Midbrain (tissue), 1 donor: ENCODE results near the gene MPP2.
"Not testable (repeated sequence)": the region's sequence is repeated elsewhere in the genome, so short reads cannot be mapped to it uniquely, and the experiment has no call there.

Source experiments
- DNase-seq: peaks from one replicate; lab custom pipeline; 2025; lab: John Stamatoyannopoulos, UW

MPP2 gene

DNA sequence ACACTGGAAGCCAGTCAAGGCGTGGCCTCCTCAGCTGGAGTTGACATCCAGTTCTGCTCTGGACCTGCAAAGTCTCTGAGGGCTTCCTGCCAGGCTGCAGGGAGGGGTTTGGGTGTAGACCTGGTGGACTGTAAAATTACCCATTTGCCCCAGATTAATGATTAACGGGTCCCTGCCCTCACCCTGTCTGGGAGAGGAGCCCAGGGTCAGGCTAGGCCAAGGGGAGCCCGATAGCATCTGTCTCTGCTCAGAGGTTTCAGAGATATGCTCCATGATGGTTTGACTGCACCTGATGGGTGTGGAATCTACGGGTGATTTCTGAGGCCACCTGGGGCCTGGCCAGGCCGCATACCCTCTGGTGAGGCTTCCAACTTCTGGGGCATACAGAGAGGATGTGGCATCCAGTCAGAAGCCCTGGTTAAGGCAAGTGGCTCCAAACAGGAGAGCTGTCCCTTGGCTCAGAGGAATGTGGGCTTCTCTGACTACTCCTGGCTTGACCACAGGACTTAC is 23.8 kb upstream of the MPP2 start:
- DNase-seq = no peak

DNA sequence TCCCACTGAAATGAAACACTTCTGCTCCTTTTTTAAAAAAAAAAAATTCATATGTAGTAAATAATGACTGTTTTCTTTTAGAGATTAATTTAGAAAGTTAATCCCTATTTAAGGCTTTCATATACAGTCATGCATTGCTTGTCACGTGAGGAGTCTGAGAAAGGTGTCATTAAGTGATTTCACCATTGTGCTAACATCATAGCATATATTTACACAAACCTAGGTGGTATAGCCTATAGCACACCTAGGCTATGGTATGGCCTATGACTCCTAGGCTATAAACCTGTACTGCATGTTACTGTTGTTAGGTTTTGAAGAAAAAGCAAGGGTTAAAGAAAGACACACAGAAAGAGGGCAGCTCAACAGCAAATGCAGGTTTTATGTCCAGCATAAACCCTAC is 21.3 kb upstream of the MPP2 start:
- no peak for DNase-seq

DNA sequence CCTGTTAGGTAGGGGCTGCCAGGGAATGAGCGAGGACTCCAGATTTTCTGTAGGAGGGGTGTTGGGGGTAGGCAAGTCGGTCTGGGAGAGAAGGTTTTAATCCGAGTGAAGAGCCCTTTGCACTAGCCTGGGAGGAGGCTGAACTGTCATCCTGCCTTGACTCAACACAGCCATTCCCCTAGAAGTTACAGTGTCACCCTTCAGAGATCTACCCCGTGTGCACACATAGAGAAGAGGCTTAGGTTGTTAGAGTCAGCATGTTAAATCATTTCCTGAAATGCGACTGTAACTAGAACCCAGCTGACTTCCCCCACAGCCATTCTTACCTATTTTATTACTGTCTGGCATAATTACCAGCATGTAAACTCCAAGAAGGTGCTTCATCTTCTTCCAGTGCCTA is 20.6 kb upstream of the MPP2 start:
- DNase-seq = not testable (repeated sequence)

DNA sequence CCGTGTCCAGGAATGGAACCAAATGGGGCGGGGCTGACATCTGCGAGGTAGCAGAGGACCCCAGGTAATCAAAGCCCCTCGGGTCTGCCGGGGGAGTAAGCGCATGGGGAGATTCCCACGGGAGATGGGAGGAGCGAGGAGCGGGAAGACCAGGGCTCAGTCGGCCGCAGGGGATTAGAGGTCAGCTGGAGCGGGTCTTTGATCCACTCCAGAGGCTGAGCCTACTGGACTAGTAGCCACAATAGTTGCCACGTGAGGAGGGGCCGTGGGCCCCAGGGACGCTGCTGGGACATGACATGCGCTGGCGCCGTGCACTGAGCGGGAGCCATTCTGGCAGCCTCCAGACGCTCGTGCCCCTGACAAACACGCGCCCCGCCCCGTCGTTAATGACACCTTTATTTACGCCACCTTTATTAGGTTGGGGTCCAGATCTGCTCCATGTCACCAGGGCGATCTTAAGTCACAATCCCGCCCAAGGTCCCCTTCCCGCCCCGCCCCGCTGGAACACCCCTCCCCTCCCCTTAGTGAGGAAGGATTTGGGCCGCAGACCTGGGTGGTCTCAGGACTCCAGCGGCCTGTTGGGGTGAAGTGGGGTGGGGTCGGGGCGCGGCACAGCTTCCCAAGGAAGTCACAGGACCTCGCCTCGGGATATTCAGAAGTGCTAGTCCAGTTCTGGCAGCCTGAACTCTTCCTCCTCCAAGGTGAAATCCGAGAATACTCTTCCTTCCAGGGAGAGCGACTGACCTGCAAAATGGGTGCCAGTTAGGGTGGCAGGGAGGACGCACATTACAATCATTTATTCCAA is 19.9 kb upstream of the MPP2 start:
- DNase-seq = no peak

DNA sequence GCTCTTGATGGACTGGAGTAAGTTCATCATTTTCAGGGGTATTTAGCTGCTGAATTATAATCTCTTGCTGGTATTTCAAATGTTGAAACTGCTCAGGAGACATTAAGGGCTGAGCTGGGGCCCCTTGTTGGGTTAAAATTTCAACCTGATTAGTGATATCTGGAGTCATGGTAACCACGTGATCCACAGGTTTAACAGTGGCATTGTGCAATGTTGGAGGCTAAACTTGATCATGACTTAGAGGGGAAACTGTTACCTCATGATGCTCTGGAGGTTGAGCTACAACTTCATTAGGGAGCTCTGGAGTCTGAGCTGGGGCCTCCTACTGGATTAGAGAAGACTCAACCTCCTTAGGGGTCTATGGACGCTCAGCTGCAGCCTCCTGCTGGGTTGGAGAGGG is 17.2 kb upstream of the MPP2 start:
- DNase-seq = no peak

DNA sequence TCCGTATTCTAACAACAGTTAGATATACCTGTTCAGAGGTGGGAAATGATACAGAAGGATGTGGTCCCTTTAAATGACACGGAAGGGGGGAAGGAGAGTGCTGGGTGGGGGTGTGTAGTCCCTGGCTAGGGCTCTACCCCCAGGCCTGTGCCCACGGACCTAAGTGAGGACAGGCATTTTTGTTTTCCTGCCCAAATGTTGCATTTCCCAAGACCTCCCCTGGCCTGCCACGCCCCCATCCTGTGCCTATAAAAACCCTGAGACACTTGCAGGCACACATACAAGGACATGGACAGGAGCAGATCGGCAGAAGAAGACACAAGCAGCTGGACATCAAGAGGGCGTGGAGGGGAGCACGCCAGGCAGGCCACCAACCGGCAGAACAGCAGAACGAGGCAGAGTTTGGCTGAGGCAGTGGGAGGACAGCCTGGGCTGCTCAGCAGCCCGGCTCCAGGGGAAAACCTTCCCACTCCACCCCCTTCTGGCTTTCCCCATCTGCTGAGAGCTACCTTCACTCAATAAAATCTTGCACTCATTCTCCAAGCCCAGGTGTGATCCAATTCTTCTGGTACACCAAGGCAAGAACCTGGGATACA is 13.3 kb upstream of the MPP2 start:
- DNase-seq = no peak

DNA sequence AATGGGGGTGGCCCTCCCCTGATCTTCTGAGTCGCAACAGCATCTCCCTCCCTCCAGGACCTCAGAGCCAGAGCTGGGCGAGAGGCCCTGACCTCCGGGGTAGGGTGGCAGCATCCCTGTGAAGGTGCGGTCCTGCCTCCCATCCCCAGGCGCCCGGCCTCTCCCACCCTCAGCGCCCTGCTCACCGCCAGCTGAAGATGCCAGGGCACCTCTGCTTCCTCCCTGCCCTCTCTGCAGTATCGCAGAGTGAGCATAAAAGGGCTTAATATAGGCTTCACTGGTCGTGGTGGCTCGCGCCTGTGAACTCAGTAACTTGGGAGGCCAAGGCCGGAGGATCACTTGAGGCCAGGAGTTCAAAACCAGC is 10.7 kb upstream of the MPP2 start:
- no peak for DNase-seq

DNA sequence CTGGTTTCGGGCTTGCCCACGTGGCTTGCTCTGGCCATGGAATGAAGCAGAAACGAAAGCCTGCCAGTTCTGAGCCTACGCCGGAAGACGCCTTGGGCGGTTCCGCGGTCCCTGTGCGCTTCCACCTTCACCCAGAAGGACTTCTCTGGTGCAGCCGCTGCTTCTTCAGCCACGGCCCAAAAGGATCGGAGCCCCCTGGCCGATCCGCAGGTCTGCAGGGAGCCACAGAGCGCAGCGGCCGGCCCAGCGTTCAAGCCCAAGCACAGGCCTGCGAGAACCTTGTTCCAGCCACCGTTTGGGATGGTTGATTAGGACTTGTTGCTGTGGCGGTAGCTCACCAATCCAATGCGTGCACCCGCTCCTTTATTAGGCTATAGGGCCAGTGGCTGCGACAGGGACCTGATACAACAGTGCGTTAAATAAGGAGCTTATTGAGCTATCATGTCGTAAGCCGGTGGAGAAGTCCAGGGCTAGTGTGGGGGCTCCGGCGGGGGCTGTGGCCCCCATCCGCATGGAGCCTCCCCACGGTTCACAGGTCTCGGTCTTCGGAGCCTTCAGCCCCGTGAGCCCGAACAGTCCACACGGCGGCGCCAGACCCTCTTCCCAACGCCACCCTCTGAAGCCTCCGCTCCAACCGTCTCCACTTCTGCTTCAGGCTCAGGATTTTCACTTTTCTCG is 10.2 kb upstream of the MPP2 start:
- peak; percentile 38 for DNase-seq

DNA sequence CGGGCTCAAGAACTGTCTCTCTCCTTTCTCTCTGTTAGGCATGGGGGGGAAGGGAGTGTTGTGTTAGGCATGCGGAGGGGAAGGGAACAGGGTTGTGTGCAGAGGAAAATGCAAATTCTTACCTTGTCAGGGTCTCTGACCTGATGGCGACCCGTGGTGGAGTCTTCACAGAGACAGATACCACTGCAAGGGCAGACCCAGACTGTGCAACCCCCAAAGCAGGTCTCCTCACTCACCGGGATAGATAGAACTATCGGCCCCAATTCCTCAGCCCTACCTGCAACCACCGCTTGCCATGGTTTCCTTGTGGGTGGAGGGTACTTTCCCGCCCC is 9.6 kb upstream of the MPP2 start:
- DNase-seq = no peak

DNA sequence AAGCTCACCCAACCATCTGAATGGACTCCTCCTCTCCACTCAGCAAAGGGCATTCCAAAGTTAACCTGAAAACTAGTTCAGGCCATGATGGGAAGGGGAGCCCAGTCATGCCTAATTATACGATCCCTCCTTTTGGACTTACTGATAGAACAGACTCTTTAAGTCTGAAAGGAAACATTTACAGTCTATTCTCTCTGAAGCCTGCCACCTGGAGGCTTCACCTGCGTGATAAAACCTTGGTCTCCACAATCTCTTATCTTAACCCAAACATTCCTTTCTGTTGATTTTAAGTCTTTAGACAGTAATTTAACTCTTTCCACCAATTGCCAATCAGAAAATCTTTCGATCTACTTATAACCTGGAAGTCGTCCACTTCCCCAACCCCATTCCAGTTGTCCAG is 9.0 kb upstream of the MPP2 start:
- no peak for DNase-seq

DNA sequence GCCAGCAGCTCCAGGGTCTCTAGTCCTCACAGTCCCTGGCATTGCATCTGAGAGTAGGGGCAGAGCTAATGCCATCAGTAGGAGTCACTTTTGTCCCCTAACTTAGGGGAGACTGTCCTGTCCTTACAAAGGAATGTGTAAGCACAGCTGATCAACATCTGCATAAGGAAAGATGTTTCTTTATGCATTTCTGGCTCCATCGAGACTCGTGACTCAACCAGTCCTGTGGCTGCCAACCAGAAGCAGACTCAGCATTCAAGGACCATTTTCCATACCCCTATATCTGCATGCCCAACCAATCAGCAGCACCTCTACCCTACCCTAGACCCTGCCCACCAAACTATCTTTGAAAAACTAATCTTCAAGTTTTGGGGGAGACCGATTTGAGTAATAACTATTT is 8.2 kb upstream of the MPP2 start:
- no peak for DNase-seq

DNA sequence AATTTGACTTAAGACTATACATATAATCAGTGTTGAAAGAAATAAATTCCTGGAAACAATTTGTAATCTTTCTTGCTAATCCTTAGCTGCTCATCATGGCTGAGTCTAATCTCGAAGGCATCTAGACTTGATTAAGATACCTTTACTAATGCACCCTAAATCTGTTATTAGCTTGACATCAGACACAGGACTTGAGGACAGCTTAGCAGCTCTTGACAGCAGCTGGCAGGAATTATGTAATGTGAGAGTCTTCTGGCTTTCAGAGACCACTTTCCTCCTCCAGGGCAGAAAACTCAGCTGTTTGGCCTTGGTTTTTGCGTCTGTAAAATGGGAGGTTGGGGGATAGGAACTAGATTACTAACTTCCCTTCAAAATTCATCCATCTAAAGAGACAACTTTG is 7.1 kb upstream of the MPP2 start:
- DNase-seq = no peak

DNA sequence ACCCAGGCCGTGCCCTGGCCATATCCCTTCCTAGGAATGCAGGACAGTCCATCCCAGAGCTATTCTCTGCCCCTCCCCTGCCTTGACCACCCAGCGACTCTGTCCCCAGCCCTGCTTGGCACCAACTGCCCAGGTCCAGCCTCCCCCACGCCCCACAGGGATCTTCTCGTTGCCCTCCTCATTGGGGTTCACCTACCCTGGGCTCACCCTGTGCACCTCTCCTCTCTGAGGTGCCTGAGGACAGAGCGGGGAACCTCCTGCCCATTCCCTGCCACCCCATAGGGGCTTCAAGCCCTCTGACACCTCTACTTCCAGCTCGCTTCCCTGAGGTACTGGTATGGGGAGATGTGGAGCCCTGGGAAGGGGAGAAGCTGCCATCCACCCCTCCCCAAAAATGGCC is 6.2 kb upstream of the MPP2 start:
- no peak for DNase-seq

DNA sequence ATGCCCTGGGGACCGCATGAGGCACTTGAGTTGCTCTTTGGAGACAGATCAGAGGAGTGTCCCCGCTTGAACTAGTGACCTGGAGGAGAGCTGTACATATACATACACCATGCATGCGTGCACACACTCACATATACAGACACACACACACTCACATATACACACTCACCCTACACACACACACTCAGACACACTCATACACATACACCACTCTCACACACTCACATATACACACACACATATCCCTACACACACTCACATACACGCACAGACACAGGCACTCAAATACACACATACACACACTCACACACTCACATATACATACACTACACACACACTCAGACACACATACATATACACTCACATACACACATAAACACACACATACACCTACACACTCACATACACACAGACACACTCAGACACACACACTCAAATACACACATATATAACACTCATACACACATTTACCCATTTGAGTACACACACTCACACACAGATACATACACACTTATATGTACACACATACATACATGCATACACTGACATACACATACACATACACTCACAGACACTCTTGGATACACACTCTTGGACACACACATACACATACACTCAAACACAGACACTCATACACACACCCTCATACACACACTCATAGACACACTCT is 5.4 kb upstream of the MPP2 start:
- no peak for DNase-seq

DNA sequence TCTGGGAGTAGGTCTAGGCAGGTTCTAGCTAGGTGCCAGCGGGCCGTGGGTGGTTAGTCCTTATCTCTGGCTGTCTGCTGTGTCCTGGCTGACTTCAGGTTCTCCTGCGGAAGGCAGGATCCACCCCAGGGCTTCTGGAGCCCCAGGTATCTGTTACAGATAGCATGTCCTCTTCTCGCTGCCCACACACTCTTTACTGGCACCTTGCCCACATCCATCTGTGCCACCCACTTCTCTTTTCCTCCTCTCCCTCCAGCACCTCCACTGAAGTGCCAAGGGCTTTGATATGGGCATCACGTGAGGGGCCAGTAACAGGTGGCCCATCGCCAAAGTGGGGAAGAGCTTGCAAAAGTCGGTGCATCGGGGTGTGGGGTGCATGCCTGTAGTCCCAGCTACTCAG is 4.6 kb upstream of the MPP2 start:
- no peak for DNase-seq

DNA sequence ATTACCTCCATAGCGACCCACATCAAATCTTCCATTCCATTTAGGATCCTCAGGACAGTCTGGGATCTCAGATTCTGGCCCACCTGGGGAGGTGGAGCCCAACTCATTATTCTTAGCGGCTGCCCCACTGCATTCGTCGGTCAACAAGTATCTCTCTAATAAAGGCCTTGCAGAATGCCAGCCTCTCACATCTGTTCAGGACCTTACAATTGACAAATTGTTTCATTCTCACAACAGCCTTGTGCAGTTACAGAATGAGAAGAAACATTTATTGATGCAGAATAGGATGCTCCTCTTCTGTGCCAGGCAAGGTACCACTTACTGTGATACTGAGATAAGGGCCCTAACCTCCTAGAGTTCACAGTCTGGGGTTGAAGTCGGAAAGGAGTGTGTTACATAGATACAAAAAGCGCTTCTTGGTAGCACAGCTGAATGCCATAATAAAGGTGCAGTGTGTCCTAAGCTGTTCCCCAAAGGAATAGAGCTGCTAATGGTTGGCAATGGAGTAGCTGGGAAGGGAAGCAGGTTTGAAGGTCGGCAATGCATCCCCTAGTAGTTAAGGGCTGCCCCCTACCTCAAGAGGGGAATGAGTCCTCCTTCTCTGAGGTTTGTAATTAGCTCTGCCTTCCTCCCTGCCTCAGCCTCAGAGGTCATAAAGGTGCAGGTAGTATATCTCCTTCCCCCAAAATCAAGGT is 2.3 kb upstream of the MPP2 start:
- DNase-seq = peak; percentile 52

DNA sequence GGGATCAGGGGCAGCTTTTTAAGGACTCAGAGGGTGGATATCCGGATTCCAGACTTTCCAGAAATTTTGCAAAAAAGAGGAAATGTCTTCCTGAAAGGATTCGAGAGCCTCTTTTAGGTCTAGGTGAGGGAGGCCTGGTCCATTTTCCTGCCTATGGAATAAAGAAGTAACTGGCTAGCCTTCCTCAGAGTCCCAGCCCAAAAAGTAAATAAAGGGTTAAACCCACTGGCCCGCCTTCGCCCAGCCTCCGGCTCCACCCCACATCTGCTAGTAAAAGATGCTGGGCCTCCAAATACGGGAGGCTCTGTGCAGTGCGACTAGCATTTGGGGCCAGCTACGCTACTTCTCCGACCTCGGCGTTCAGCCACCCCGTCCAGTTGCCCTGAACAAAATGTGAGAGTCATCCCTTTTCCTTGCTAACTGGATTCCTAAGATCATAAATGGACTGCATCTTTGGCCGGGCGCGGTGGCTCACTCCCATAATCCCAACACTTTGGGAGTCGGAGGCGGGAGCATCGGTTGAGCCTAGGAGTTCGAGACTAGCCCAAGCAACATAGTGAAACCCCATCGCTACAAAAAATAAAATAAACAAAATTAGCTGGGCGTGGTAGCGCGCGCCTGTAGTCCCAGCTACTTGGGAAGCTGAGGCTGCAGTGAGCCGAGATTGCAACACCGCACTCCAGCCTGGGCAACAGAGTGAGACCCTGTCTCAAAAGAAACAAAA is 824 bp upstream of the MPP2 start:
- DNase-seq = peak; percentile 84

DNA sequence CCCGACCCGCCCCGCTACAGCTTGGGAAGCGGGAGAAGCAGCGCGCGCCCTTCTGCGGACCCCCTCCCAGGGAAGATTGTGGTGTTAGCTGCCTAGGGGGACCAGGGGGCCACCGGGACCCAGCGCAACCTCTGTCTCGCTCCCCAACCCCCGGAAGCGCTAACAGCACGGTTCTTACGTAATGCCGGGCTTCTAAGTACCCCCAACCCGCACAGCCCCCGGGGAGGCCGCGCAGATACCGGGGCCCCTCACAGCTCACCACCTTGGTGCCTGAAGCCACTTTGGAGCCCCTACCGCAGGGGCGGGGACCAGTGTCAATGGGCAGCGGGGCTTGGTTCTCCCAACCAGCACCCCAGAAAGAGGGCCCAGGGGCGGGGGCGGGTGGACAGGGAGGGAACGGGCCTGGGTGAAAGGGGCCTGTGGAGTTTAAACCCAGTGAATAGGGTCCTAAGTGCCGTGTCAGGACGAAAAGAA is 348 bp downstream of the MPP2 start:
- DNase-seq = peak; percentile 66

DNA sequence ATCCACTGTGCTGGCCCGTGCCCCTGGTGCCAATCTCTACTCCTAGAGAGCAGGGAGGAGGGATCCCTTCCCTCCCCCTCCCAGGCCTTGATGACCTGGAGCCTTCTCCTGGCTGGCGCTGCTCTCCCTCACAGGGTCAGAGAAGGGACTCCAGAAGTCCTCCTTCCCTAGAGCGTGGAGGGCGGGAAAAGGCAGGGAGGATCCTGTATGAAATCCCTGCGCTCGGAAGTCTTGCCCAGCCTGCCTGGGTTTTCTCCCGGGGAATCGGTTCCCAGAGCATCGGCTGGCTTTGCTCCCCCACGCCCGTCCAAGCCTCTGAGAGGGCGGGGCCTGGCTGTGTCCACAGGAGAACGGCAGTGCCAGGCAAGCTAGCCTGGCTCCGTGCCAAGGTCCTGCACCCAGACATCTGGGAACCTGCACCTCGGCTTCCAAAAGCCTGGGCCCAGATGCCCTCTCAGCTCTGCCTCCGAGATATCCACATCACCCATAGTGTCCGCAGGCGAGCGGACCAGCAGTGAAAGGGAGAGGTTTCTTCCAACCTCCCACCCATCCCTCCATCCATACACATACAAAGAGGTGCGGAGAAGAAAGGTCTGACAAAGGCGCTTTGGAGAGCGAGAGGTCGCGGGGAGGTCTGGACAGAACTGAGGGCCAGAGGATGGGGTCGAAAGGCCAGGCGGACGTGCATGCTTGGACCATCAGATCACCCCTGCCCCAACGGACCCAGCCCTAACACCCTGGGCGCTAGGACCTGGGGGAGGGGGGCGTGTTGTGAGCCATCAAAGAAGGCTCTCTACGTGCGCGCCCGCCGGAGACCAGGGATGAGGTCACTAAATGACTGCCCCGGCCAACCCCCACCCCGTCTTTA is 1.1 kb downstream of the MPP2 start:
- peak; percentile 83 for DNase-seq

DNA sequence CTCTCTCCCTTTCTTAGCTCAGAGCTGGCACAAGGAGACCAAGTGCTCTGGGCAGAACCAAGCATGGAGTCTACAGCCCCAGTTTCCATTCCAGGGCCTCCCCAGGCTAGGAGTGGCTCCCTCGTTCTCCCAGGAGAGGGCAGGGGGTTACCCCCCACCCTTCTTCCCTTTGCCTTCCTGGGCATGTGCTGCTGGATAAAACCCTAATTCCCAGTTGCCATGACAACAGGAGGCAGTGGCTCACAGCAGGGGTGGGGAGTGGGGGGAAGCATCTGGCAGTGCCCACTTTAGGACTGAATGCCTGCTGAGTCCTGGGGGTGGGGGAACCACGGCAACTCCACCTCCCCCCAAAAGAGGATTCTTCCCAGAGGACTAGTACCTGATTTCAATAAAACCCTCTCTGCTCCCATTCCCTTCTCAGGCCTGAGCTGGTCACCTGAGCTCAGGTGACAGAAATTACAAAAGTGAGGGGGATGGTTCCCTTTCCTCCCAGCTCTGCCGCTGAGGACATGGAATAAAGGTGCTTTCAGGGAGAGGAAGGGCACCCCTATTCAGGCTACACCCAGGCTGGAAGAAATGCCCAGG is 1.8 kb downstream of the MPP2 start:
- no peak for DNase-seq
